ENCODE results near the gene ATP7A.

Gene ATP7A

GRCh38 chrX:77945910-77946545, 35.5 kb downstream of the ATP7A start:
- DNase-seq: no peak

GRCh38 chrX:77946571-77946970, 36.1 kb downstream of the ATP7A start:
- no peak for DNase-seq

- DNase-seq: no peak
These were observed 39.3 kb downstream of the ATP7A start for GRCh38 chrX:77949840-77950239.

- no peak for DNase-seq
These were observed 41.7 kb downstream of the ATP7A start for GRCh38 chrX:77952173-77952572.

- no peak for DNase-seq
These were observed 42.8 kb downstream of the ATP7A start for GRCh38 chrX:77953302-77953701.

- DNase-seq: no peak
These were observed 43.2 kb downstream of the ATP7A start for GRCh38 chrX:77953708-77954107.

GRCh38 chrX:77960567-77960966, 50.1 kb downstream of the ATP7A start:
- no peak for DNase-seq

GRCh38 chrX:77961063-77961462, 50.6 kb downstream of the ATP7A start:
- no peak for DNase-seq

GRCh38 chrX:77962068-77962902, 51.8 kb downstream of the ATP7A start:
- peak; percentile 13 for DNase-seq

GRCh38 chrX:77966361-77966760, 55.9 kb downstream of the ATP7A start:
- no peak for DNase-seq

GRCh38 chrX:77967631-77968030, 57.1 kb downstream of the ATP7A start:
- no peak for DNase-seq

GRCh38 chrX:77969538-77969937, 59.0 kb downstream of the ATP7A start, which contains the start of gene PGAM4:
Gene PGAM4, minus strand, starts transcription at chrX:77969638. Its CDS starts 0 bp downstream, at chrX:77969638.
- DNase-seq: no peak

- no peak for DNase-seq
These were observed 65.3 kb downstream of the ATP7A start for GRCh38 chrX:77975755-77976154.

- DNase-seq: no peak
These were observed 66.6 kb downstream of the ATP7A start for GRCh38 chrX:77977095-77977494.

GRCh38 chrX:77977518-77977917, 67.0 kb downstream of the ATP7A start:
- no peak for DNase-seq

- no peak for DNase-seq
These were observed 69.4 kb downstream of the ATP7A start for GRCh38 chrX:77979870-77980269.

- no peak for DNase-seq
These were observed 101.4 kb downstream of the ATP7A start for GRCh38 chrX:78011846-78012245.

- DNase-seq: no peak
These were observed 109.3 kb downstream of the ATP7A start for GRCh38 chrX:78019586-78020483.

- DNase-seq: peak; percentile 47
These were observed 114.0 kb downstream of the ATP7A start for GRCh38 chrX:78024349-78025059.

- DNase-seq: no peak
These were observed 117.3 kb downstream of the ATP7A start for GRCh38 chrX:78027798-78028197.

GRCh38 chrX:78029663-78030062, 119.2 kb downstream of the ATP7A start:
- DNase-seq: no peak

GRCh38 chrX:78035061-78035460, 124.6 kb downstream of the ATP7A start:
- no peak for DNase-seq

- DNase-seq: no peak
These were observed 127.4 kb downstream of the ATP7A start for GRCh38 chrX:78037881-78038280.

Data from central memory CD4-positive, alpha-beta T cell (primary cell).